Renal cortical epithelial cell (primary cell): Measurements from ENCODE around the gene GALNT9. TPM values are rescaled to one million over a fixed set of nuclear protein-coding genes. Genes with fewer than 3 reads are reported as not detected.
A peak's percentile ranks its signal among the peaks of the same experiment; 100 is the strongest.
"Not testable (repeated sequence)": the region's sequence is repeated elsewhere in the genome, so short reads cannot be mapped to it uniquely, and the experiment has no call there.

Experiments
- DNase-seq: peaks from one replicate; pipeline ENCODE4 v3.0.0-alpha.2; 2011; ENCODE audit warnings: low read depth
- total RNA-seq: library from RNA; depleted of rRNA; stranded (reverse); fragments of >200 nt; gene quantifications from 2 replicates; pipeline ENCODE4 v1.2.3, GENCODE V29; 2014

GALNT9 gene
- total RNA-seq, 1 donor from 2014 or later: 4.2 TPM

- no peak for DNase-seq
Measured at GRCh38 chr12:132161036-132161781, 168.2 kb downstream of the GALNT9 start.

DNA sequence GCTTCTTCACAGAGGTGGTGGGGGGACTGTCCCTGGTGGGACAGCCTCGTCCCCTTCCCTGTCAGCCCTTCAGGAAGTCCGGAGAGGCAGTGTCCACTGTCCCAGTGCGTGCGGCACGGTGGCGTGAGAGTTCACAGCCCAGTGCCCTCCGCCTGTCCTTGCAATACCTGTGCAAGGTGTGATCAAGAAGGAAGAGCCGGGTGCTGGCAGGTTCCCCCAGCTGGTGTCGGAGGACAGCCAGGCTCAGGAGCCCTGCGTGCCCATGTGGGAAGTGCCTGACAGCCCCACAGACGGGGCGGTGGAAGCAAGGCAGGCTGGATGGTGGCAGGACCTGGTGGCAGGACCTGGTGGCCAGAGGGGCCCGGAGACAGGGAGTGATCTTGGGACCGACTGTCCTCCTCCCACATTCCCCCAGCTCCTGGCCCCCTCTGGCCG is 168.8 kb downstream of the GALNT9 start:
- DNase-seq: no peak

GRCh38 chr12:132160016-132160415 is 169.4 kb downstream of the GALNT9 start:
- no peak for DNase-seq

GRCh38 chr12:132159555-132160003 is 169.8 kb downstream of the GALNT9 start:
- DNase-seq: no peak

DNA sequence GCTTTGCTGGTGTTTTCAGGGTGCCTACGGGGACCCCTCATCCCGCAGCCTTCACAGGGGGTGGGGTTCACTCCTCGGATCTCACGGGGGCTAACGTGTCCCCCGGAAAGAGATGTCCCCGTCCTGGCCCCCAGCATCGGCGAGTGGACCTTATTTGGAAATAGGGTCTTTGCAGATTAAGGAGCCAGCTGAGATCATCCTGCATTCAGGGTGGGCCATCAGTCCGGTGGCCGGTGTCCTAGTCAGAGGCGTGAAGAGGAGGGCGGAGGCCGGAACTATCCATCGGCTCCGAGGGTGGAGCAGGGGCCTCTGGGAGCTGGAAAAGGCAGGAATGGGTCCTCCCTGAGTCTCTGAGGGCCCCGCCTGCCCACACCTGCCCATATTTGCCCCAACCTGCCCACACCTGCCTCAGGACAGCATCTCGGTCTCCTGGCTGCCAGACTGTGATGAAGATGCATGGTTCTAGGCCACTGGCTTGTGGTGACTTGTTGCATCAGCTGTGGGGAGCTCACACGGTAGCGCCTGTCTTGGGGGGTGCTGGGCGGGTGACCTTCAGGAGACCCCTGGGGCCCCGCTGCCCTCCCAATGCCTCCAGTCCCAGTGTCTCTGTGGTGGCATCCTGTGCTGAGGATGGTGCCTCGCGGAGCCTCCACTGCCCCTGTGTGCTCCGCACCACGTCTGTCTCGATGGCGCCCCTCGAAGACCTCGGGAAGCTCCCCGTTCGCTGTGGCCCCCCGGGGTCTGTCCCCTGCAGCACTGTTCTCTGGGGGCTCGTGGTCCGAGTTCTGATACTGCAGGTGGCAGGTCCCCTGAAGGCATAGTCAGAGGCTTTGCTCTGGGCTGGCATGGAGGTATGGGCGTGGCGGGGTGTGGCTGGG is 170.5 kb downstream of the GALNT9 start:
- DNase-seq: no peak

DNA sequence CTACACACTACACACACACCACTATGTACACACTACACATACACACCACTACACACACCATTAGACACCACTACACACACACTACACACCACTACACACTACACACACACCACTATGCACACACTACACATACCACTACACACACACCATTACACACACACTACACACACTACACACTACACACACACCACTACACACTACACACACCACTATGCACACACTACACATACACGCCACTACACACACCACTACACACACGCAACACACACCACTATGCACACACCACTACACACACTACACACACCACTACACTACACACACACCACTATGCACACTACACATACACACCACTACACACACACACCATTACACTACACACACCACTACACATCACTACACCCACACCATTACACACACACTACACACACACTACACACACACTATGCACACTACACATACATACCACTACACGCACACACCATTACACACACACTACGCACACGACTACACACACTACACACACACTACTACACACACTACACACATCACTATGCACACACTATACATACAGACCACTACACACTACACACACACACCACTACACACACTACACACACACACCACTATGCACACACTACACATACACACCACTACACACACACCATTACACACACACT is 171.5 kb downstream of the GALNT9 start:
- DNase-seq: no peak

- no peak for DNase-seq
Measured at GRCh38 chr12:132156573-132157325, 172.6 kb downstream of the GALNT9 start.

- DNase-seq: no peak
Measured at GRCh38 chr12:132155771-132156572, 173.4 kb downstream of the GALNT9 start.

GRCh38 chr12:132154941-132155770 is 174.2 kb downstream of the GALNT9 start:
- no peak for DNase-seq

GRCh38 chr12:132154341-132154761 is 175.0 kb downstream of the GALNT9 start:
- DNase-seq: no peak

DNA sequence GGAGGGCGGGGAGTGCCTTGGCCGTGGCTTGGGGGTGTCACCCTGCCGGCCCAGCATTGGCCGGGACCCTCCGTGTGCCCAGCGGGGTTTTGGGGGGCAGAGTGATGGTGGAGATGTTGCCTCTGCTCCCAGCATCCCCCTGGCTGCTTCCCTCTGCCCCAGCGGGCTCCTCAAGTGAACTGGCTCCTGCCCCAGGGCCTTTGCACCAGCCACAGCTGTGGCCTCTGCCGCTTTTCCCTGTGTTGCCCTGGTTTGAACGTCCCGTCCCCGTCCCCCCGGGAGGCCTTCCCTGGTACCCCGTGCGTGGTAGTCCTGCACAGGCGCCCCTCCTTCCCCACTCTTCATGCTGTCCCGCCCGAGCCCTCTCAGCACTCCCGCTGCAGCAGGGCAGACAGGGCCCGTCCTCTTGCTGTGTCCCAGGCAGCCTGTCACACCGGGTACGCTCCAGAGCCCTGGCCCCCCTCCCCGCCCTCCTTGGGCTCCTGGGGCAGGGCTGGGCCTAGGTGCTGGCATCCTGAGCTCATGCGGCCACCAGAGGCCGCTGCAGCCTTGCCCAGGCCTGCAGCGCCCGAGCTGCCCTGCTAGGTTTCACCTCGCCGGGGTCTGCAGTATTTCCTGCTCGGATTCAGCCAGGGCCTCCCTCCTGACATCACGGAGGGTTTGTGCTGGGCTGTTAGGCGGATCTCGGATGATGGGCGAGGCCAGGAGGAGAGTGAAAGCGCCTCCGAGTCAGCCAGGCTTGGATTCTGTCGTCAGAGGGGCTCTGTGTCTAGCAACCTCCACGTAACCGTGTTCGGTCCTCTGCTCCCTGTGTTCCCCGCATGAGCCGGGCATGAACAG is 175.7 kb downstream of the GALNT9 start:
- DNase-seq: peak; percentile 41

- no peak for DNase-seq
Measured at GRCh38 chr12:132152953-132153352, 176.4 kb downstream of the GALNT9 start.

GRCh38 chr12:132152411-132152821 is 177.0 kb downstream of the GALNT9 start:
- DNase-seq: no peak

GRCh38 chr12:132151766-132152410 is 177.5 kb downstream of the GALNT9 start:
- DNase-seq: no peak

- no peak for DNase-seq
Measured at GRCh38 chr12:132151145-132151765, 178.1 kb downstream of the GALNT9 start.

DNA sequence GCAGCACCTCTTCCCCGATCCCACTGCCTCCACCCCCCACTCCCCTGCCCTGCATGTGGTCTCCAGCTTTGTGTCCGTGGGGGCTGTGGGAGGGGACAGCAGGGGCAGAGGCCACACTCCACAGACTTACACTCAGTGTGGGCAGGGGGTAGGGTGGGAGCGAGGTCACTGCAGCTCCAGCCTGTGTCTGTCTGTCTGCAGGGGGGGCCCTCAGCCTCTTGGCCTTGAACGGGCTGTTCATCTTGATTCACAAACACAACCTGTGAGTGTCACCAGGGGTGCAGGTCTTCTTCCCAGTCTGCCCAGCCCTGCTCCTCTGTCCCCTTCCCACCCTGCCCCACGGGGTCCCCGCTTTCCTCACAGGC is 178.6 kb downstream of the GALNT9 start:
- DNase-seq: no peak

DNA sequence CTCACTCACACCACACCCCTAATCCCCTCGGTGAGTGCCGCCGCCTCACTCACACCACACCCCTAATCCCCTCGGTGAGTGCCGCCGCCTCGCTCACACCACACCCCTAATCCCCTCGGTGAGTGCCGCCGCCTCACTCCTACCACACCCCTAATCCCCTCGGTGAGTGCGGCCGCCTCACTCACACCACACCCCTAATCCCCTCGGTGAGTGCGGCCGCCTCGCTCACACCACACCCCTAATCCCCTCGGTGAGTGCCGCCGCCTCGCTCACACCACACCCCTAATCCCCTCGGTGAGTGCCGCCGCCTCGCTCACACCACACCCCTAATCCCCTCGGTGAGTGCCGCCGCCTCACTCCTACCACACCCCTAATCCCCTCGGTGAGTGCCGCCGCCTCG is 179.9 kb downstream of the GALNT9 start:
- not testable (repeated sequence) for DNase-seq
